Activated CD4-positive, alpha-beta T cell treated with anti-CD3 and anti-CD28 coated beads, Interleukin-2, amount 50 U/mL, for 1 hour (primary cell): Measurements from ENCODE around the gene PAPLN.
"Not testable (repeated sequence)": the region's sequence is repeated elsewhere in the genome, so short reads cannot be mapped to it uniquely, and the experiment has no call there.

ENCODE experiments used
- DNase-seq: peaks from one replicate; pipeline ENCODE4 v3.0.0-alpha.2; 2020

The PAPLN gene

DNA sequence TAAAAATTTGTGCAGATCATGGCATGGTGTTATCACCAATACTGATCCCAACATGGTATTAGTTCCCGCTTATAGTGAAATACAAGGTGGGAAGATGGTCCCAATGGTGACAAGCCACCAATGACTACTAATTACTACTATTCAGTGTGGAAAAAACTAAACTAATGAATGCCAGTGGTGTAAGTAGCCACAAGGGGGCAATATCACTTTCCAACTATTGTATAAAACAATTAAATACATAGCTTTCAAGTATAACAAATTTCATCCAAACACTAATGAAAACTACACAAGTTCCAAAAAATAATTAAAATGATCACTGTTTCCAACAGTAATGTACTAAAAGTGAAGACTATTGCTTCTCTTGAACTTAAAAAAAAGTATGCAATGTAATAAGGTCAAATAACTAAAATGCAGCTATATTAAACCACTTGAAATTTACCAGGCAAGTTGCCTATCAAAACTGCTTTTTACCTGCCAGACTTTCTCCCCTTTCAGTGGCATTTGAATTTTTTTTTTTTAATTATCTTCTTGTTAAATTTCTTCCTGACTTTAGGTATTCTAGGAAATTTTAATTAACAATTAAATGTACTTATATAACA lies 58.0 kb downstream of the PAPLN start:
- no peak for DNase-seq

DNA sequence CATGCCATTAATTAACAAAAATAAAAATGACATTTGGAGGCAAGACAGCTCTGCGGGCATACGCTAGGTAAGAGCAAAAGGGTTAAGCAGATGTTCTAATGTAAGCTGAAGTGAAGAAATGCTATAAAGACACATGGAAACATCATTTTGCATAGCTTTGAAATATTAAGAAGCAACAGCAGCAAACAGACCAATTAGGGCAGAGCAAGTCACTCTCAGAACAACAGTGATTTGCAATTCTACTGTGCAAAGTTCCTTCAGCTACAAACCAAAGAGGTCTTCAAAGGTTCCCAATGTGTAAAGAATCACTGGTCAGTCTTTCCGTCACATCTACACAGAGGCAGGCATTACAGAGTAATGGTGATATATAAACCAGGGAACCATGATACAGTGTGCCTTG lies 68.2 kb downstream of the PAPLN start:
- DNase-seq = no peak

DNA sequence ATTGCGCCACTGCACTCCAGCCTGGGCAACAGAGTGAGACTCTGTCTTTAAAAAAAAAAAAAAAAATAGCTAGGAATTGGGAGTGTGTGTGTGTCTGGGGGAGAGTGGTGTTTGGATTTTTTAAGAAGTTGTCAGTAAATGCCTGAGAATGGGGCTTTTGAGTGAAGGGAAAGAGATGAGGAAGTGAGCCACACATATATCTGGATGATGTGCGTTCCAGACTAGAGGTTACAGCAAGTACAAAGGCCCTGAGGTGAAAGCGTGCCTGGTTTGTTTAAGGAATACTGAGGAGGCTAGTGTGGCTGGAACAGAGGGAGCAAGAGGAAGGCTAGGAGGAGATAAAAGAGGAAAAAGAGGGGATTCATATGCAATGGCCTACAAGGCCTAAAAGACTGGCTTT lies 70.0 kb downstream of the PAPLN start:
- DNase-seq = no peak

DNA sequence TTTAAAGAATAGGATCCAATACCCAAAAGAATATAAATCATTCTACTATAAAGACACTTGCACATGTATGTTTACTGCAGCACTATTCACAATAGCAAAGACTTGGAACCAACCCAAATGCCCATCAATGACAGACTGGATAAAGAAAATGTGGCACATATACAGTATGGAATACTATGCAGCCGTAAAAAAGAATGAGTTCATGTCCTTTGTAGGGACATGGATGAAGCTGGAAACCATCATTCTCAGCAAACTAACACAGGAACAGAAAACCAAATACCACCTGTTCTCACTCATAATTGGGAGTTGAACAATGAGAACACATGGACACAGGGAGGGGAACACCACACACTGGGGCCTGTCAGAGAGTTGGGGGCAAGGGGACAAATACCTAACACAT lies 71.9 kb downstream of the PAPLN start:
- DNase-seq = not testable (repeated sequence)

DNA sequence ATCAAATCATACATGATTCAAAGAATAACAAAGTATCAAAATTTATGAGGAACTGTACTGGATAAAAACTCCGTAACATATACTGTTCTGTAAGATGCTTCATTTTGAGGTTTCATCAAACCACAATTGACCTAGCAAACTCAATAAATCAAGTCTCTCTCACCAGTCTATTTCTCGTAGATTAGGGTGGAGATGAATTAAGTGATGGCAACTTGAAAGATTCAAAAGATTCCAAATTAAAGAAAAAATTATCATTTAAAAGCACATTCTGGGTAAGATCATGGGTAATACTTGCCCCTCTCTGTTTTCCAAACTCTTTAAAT lies 74.4 kb downstream of the PAPLN start:
- DNase-seq = no peak

DNA sequence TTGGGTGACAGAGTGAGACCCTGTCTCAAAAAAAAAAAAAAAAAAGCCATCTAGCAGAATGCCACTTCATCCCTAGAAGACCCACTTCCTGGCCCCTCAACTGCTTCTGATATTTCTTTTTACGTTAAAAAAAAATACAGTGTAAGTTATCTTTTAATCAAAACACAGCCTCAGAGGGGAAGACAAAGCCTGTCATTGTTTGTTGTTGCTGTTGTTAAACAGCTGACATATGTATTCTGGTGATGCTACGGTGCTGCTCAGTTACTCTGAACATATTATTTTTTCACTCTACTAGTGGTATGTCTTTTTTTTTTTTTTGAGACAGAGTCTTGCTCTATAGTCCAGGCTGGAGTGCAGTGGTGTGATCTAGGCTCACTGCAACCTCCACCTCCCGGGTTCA lies 75.4 kb downstream of the PAPLN start:
- DNase-seq = no peak

DNA sequence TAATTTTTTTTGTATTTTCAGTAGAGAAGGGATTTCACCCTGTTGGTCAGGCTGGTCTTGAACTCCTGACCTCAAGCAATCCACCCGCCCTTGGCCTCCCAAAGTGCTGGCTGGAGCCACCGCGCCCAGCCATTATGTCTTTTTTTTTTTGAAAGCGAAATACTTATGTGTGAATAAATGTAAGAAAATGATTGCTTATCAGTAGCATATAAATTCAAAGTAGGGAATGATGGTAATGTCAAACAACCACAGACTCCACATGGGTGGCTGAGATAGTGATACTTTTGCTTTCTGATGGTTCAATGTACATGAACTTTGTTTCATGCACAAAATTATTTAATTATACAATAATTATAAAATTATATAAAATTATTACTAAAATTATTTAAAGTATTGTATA lies 75.8 kb downstream of the PAPLN start:
- no peak for DNase-seq

DNA sequence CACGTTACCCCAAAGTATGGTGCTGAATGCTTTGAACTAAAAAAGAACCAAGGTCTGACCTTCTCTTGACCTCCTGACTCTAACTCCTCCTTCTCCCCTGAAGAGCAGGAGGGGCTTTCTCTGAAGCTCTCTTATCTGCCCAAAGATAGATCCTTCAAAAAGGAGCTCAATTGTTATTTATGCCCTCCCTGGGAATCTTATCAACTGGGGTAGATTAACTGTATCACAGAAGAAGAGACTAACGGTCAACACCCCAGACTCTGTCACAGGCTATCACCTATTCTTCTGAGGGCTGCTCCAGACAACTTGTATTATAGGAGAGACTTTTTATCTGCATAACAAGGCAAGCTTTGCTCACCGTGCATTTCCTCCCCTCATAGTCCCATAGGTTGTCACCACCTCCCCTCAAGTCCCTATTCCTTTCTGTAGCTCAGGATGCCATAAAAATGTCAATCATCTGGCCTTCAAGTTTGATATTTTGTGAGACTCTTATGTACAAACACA lies 86.6 kb downstream of the PAPLN start:
- no peak for DNase-seq
